Measurements from ENCODE around the gene HRH2. TPM values are rescaled to one million over a fixed set of nuclear protein-coding genes. Genes with fewer than 3 reads are reported as not detected.

The HRH2 gene
- total and polyA plus RNA-seq, 2 experiments from 2014 or later: not detected

DNA sequence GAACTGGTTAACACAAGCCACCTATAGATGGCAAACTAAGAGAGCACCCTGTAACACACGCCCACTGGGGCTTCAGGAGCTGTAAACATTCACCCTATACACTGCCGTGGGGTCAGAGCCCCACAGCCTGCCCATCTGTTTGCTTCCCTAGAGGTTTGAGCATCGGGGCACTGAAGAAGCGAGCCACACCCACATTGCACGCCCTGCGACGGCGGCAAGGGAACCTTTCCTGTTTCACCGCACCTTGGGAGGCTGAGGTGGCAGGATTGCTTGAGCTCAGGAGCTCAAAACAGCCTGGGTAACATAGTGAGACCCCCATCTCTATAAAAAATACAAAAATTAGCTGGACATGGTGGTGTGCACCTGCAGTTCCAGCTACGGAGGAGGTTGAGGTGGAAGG lies 76.6 kb downstream of the HRH2 start:
- in situ Hi-C loops (cut with MboI): loop anchor here (25.0 kb wide), 1 partner anchor 603 kb away; no protein-coding TSS in a partner anchor

DNA sequence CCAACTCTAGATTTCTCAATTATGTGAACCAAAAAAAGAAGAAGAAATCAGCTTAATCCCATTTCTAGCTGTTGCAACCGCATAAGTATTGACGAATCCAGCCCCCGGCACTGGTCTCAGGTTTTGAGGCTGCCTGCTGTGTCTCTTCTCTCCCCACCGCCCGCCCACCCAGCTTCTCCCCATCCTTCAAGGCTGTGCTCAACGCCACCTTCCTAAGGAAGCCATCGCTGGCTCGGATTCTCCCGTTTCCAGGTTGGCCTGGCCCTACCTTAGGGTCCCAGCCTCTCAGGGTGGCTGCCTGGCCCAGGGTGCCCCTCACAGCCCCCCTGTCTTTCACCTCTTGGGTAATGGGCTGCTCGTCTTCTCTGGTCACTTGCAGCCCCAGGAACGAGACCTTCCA lies 77.8 kb downstream of the HRH2 start:
- Histone ChIP-seq H3F3A (ENCODE audit: insufficient read depth) (no peaks in the 10 kb centered on the region), H2AFZ (no peak overlapping the region), H3K4me3 (no peak overlapping the region), H4K20me1 (ENCODE audit: insufficient read depth) (no peaks in the 10 kb centered on the region), H3K4me1 (ENCODE audit: insufficient read depth) (no peaks in the 10 kb centered on the region), H3K9me2 (ENCODE audit: insufficient read depth) (no peaks in the 10 kb centered on the region), H3K4me2 (ENCODE audit: unreplicated experiment) (no peak overlapping the region), H3K27ac (no peak overlapping the region), H3K36me3 (ENCODE audit: low read depth) (no peaks in the 10 kb centered on the region), H3K9ac (no peak overlapping the region), H3K79me2 (ENCODE audit: insufficient read depth) (no peaks in the 10 kb centered on the region), H3K27me3 (replicated peaks; ENCODE audit: insufficient read depth) (no peaks in the 10 kb centered on the region; the same call in 1 of the 2 replicates), H3K9me3 (ENCODE audit: low read depth) (no peaks in the 10 kb centered on the region)
- 36 to 38% methylated on average over 11 of the region's 11 CpGs for WGBS, 2 experiments (ENCODE audit: low coverage in 1 of 2, low lambda C conversion rate in 2 of 2, missing lambda C conversion rate in 2 of 2)
- DNase-seq: no peak
- in situ Hi-C loops (cut with MboI): loop anchor here (25.0 kb wide), 1 partner anchor 602 kb away; no protein-coding TSS in a partner anchor
- TF ChIP-seq EZH2 (IDR thresholded peaks at IDR 0.05; ENCODE audit: insufficient read depth, poor library complexity, severe bottlenecking) (no peak), EZH2phosphoT487 (IDR thresholded peaks at IDR 0.05; ENCODE audit: insufficient read depth, low read depth) (no peak)

More for the DNA sequence above, 76.6 kb downstream of the HRH2 start:
- H3K9me2 ChIP-seq (ENCODE audit: insufficient read depth): no peaks in the 10 kb centered on the region
- H3K9me3 ChIP-seq (ENCODE audit: low read depth): no peaks in the 10 kb centered on the region
- no peak for TF ChIP-seq EZH2 (IDR thresholded peaks at IDR 0.05; ENCODE audit: insufficient read depth, poor library complexity, severe bottlenecking)
- TF ChIP-seq EZH2phosphoT487 (IDR thresholded peaks at IDR 0.05; ENCODE audit: insufficient read depth, low read depth): no peak
- DNase-seq: no peak
- no peaks in the 10 kb centered on the region; the same call in 1 of the 2 replicates for H3K27me3 ChIP-seq (replicated peaks; ENCODE audit: insufficient read depth)
- no peaks in the 10 kb centered on the region for H4K20me1 ChIP-seq (ENCODE audit: insufficient read depth)
- no peaks in the 10 kb centered on the region for H3F3A ChIP-seq (ENCODE audit: insufficient read depth)
- H3K4me1 ChIP-seq (ENCODE audit: insufficient read depth): no peaks in the 10 kb centered on the region
- 41 to 44% methylated on average over 10 of the region's 10 CpGs for WGBS, 2 experiments (ENCODE audit: low coverage in 1 of 2, low lambda C conversion rate in 2 of 2, missing lambda C conversion rate in 2 of 2)
- no peak overlapping the region for H3K9ac ChIP-seq
- no peak overlapping the region for H3K27ac ChIP-seq
- H2AFZ ChIP-seq: no peak overlapping the region
- no peak overlapping the region for H3K4me2 ChIP-seq (ENCODE audit: unreplicated experiment)
- no peaks in the 10 kb centered on the region for H3K36me3 ChIP-seq (ENCODE audit: low read depth)
- no peaks in the 10 kb centered on the region for H3K79me2 ChIP-seq (ENCODE audit: insufficient read depth)
- H3K4me3 ChIP-seq: no peak overlapping the region

DNA sequence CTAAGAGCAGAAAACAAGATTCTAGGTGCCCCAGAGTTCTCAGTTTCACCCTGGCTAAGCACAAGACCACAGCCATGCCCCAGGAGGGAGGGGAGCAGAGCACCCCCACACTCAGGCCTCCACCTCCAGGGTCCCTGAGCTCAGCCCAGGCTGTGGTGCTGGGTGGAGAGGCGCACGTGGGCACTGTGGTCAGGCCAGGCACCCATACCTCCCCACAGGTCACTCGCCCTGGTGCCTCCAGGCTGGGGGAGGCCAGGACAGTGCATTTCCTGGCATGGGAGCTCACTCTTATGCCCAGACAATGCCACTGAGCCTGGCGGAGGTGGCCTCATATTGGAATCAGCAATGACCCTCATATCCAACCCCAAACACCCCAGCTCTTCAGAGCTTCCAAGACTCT lies 78.8 kb downstream of the HRH2 start:
- in situ Hi-C loops (cut with MboI): loop anchor here (25.0 kb wide), 1 partner anchor 601 kb away; no protein-coding TSS in a partner anchor
- no peak for DNase-seq
- 39 to 47% methylated on average over 4 of the region's 4 CpGs for WGBS, 2 experiments (ENCODE audit: low coverage in 1 of 2, low lambda C conversion rate in 2 of 2, missing lambda C conversion rate in 2 of 2)

DNA sequence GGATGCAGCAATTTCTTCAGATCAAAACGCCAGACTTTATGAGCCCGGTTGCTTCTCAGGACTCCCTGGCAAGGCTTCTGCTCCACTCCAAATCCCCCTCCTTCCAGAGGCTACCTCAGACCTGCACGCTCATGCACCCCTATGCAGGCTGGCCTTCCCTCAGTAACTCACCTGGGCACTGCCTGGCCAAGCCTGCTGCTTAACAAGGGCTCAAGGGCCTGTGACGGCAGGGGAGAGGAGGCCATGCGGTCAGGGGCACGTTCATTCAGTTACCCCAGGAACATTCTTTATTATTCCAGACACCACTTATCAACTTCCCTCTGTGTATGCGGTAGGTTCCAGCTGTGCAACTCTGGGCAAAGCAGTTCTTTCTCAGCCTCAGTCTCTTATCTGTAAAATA lies 79.6 kb downstream of the HRH2 start:
- TF ChIP-seq EZH2phosphoT487 (IDR thresholded peaks at IDR 0.05; ENCODE audit: insufficient read depth, low read depth) (no peak), EZH2 (IDR thresholded peaks at IDR 0.05; ENCODE audit: insufficient read depth, poor library complexity, severe bottlenecking) (no peak)
- Histone ChIP-seq H3K4me1 (ENCODE audit: insufficient read depth) (no peaks in the 10 kb centered on the region), H3K27me3 (replicated peaks; ENCODE audit: insufficient read depth) (no peaks in the 10 kb centered on the region), H3K4me3 (no peak overlapping the region), H3K36me3 (ENCODE audit: low read depth) (no peaks in the 10 kb centered on the region), H4K20me1 (ENCODE audit: insufficient read depth) (no peaks in the 10 kb centered on the region), H2AFZ (no peak overlapping the region), H3K27ac (no peak overlapping the region), H3K9ac (no peak overlapping the region), H3K9me3 (ENCODE audit: low read depth) (no peaks in the 10 kb centered on the region), H3K4me2 (ENCODE audit: unreplicated experiment) (no peak overlapping the region), H3F3A (ENCODE audit: insufficient read depth) (no peaks in the 10 kb centered on the region), H3K9me2 (ENCODE audit: insufficient read depth) (no peaks in the 10 kb centered on the region), H3K79me2 (ENCODE audit: insufficient read depth) (no peaks in the 10 kb centered on the region)
- no peak for DNase-seq
- 42 to 52% methylated on average over 7 of the region's 7 CpGs for WGBS, 2 experiments (ENCODE audit: low coverage in 1 of 2, low lambda C conversion rate in 2 of 2, missing lambda C conversion rate in 2 of 2)
- in situ Hi-C loops (cut with MboI): loop anchor here (25.0 kb wide), 1 partner anchor 600 kb away; no protein-coding TSS in a partner anchor

More for the DNA sequence above, 78.8 kb downstream of the HRH2 start:
- Histone ChIP-seq H3K9me2 (ENCODE audit: insufficient read depth) (no peaks in the 10 kb centered on the region), H3K79me2 (ENCODE audit: insufficient read depth) (no peaks in the 10 kb centered on the region), H3K27me3 (replicated peaks; ENCODE audit: insufficient read depth) (no peaks in the 10 kb centered on the region), H3F3A (ENCODE audit: insufficient read depth) (no peaks in the 10 kb centered on the region), H2AFZ (no peak overlapping the region), H3K4me1 (ENCODE audit: insufficient read depth) (no peaks in the 10 kb centered on the region), H3K27ac (no peak overlapping the region), H3K9ac (no peak overlapping the region), H3K4me2 (ENCODE audit: unreplicated experiment) (no peak overlapping the region), H4K20me1 (ENCODE audit: insufficient read depth) (no peaks in the 10 kb centered on the region), H3K9me3 (ENCODE audit: low read depth) (no peaks in the 10 kb centered on the region), H3K4me3 (no peak overlapping the region), H3K36me3 (ENCODE audit: low read depth) (no peaks in the 10 kb centered on the region)
- TF ChIP-seq EZH2phosphoT487 (IDR thresholded peaks at IDR 0.05; ENCODE audit: insufficient read depth, low read depth) (no peak), EZH2 (IDR thresholded peaks at IDR 0.05; ENCODE audit: insufficient read depth, poor library complexity, severe bottlenecking) (no peak)
